GF-D8 (cell line): ENCODE results near the gene ACTC1.

Source experiments
- DNase-seq: peaks from one replicate; lab custom pipeline; 2025; lab: John Stamatoyannopoulos, UW

The ACTC1 gene

GRCh38 chr15:34757262-34757661 is 38.1 kb downstream of the ACTC1 start:
- DNase-seq: no peak

GRCh38 chr15:34755419-34755773 is 40.0 kb downstream of the ACTC1 start:
- no peak for DNase-seq

- DNase-seq: no peak
Observed at GRCh38 chr15:34754674-34755418, 40.5 kb downstream of the ACTC1 start, which contains the start of gene GJD2. GJD2 (minus strand) TSS chr15:34754998; CDS start chr15:34754488, 510 bp downstream.

- DNase-seq: no peak
Observed at GRCh38 chr15:34754171-34754601, 41.2 kb downstream of the ACTC1 start.

- DNase-seq: no peak
Observed at GRCh38 chr15:34753236-34753894, 42.0 kb downstream of the ACTC1 start.

- no peak for DNase-seq
Observed at GRCh38 chr15:34749691-34750090, 45.7 kb downstream of the ACTC1 start.
